Measurements from ENCODE around the gene CSTPP1.
"Not testable (repeated sequence)": the region's sequence is repeated elsewhere in the genome, so short reads cannot be mapped to it uniquely, and the experiment has no call there.

CSTPP1 gene

DNA sequence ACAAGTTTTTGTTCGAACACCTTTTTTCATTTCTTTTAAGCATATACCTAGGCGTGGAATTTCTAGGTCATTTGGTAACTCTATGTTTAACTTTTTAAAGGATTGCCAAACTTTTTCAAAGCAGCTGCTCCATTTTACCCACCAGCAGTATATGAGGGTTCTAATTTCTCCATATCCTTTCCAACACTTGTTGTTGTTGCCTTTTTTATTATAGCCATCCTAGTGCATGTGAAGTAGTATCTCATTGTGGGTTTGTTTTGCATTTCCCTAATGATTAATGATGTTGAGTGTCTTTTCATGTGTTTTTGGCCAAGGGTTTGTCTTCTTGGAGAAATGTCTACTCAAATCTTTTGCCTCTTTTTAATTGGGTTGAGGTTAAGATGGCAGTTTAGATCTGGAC, 24.5 kb downstream of the CSTPP1 start:
- no peak for DNase-seq

DNA sequence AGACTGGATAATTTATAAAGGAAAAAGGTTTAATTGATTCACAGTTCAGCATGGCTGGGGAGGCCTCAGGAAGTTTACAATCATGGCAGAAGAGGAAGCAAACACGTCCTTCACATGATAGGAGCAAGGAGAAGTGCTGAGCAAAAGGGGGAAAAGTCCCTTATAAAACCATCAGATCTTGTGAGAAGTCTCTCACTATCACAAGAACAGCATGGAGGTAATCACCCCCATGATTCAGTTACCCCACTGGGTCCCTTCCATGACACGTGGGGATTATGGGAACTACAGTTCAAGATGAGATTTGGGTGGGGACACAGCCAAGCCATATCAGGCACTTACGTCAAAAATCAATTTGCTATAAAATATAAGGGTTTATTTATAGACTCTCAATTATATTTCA, 25.3 kb downstream of the CSTPP1 start:
- not testable (repeated sequence) for DNase-seq

DNA sequence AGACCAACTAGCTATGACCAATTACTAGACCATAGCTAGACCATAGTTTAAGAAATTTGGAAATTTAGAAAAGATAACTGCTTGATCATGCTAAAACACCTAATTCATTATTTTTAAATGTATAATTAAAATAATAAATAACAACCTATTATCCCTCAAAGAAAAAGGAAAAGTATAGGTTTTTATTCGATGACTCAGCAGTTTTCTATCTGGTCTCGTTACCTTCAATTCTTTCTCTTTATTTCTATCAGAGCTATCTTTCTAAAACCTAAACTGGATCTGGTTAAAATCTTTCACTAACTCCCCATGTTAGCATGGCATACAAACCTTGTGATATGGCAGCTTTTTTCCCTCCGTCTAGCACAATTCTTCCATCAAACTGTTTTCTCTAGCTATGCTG, 27.3 kb downstream of the CSTPP1 start:
- no peak for DNase-seq

DNA sequence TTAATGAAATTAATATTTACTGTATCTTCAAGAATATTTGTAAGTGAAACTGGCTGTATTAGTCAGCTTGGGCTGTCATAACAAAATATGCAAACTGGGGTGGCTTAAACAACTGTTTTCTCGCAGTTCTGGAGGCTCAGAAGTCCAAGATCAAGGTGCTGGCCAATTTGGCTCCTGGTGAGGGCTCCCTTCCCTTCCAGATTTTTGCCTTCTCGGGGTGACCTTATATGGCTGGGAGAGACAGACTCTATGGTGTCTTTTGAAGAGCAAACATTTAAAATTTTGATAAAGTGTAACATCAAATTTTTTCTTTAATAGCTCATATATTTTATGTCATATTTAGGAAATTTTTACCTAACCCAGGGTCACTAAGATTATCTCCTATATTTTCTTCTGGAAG, 30.2 kb downstream of the CSTPP1 start:
- DNase-seq: no peak

DNA sequence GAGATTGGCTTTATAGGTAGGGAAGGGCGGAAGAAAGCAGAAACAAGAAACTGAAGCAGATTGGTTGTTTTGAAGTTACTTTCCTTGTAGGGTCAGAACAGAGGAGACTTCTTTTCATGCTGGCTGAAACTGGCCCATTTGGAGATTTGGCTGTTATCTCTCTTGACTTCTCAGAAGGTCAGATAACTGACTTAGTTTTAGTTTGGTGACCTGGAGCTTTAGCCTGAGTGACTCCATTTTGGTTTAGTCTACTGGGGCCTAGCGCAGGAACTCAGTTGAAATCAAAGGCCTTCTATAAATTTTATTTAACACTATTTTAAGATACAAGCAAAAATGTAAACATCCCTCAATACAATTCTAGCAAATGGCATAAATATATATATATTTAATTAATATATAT, 31.4 kb downstream of the CSTPP1 start:
- DNase-seq: no peak

DNA sequence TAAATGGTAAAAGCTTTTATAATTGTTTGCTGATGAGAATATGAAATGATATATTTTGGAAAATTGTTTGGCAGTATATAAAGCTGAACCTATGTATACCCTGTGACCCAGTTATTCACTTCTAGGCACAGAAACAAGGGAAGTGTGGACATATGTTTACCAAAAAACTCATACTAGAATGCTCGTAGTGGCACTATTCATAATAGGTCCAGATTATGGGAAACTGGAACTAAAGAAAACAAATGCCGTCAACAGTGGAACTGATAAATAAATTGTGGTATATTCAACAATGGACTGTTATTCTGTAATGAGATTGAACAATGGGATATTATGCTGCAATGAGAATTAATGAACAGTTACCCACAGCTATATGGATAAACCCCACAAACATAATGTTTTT, 32.8 kb downstream of the CSTPP1 start:
- no peak for DNase-seq

DNA sequence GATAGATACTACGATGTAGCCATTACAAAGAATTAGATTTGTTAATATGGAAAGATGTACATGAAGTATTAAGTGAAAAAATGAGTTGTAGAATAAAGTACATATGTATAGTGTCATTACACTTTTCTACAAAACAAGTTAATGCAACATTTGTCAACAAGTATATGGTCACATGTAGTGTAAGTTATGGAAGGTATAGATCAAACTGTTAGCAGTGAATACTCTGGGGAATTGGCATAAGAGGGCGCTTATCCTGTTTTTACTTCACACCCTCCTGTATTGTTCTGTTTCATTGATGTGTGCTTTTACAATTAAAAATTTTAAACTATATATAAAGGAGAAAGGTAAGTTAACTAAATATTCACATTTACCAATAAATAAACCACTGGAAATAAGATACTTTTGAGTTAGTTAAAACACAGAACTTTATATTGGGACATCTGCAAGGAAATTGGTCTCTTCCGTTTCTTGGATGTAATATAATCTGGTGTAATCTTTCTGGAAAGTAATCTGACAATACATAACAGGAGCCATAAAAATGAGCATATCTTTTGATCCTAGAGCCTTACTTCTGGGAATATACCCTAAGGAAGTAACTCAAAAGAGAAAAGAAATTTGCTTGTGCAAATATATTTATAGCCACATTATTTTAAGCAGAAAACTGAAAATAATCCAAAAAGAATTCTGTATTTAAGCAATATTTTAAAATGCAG, 34.5 kb downstream of the CSTPP1 start:
- DNase-seq: no peak

DNA sequence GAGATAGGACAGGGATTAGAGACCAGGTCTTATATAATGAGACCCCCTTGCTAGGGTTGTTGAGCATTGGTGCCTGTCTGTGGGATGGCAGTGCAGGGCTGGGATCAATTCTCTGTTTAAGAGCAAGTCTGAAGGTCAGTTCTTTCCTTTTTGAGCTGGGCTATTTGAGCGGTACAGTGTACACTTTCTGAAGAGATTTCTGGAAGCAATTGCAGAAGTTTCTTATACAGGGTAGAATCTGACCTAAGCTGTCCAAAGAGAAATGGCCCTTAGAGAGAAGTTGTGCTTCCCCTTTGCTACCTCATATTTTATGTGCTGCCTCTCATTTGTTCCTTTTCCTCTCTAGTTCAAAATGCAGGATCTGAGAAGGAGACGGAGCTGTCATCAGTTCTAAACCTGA, 35.8 kb downstream of the CSTPP1 start:
- DNase-seq: no peak

DNA sequence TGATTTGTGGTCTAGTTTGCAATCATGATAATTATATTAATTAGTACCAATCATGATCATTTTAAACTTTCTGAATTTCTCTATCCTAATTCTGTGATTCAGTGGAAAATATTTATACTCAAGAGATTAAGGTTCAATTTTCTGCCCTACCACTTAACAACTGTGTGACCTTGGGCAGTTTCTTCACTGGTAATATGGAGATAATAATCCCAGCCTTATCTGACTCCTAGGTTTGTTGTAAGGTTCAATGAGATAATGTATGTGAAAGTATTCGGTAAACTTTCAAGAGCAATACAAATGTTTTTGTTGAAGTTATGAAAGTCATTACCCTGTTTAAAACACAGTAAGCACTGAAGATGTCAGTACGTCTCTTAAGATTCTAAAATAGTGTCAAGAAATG, 36.3 kb downstream of the CSTPP1 start:
- DNase-seq: no peak

DNA sequence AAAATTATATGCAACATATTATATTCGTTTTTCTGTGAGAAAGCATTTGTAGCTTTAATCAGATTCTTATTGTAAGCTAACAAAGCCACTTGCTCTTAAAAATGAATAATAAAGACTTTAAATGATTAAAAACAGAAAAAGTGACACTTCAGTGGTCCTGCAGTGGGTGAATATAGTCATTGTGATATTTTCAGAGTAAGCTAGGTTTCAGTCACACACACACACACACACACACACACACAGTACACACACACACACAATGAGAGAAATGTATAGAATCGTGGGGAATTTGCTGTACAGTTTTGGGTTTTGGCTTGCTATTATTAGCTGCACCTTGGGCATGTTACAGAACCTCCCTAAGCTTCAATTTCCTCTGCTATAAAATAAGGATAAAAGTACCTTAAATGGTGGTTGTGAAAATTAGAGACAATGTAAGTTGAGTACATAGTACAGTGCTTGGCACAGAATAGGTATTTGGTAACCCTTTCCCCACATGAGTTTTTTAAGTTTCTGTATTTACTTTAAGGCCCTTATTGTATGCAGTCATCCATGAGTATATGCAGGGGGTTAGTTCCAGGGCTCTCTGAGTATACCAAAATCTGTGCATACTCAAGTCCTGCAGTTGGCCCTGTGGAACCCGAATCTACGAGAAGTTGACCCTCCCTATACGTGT, 39.8 kb downstream of the CSTPP1 start:
- DNase-seq: no peak

DNA sequence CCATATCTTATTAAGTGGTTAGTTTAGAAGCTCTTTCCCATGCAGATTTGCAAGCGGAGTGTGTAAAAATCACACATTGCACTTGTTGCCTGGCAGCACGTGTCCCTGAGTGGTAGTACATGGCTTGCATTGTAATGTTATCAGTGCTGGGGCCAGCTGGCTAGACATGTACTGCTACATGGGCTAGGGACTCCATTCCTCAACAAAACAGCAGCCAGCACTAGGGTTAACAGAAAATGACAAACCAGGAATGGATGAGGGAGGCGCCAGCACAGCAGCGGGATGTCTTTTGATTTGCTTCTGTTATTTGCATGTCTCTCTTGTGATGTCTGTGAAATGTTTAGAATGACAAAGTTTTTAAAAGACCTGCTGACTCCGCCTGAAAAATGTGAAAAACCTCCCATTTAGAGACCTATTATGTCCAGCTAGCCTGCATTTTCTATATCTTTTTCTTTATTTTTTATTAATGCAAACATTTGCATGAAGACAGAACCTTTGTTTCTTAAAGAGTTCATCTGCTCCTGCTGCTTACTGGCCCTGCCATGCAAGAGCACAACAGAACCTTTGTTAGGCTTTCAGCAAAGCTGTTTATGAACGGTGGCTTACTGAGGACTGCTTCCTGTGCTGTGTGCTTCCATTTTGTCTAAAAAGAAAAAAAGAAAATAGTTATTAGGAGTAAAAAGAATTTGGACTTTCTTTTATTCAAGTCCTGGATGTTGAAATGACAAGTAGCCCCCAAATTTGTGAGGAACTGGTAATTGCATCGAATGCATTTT, 40.7 kb downstream of the CSTPP1 start:
- DNase-seq: no peak

DNA sequence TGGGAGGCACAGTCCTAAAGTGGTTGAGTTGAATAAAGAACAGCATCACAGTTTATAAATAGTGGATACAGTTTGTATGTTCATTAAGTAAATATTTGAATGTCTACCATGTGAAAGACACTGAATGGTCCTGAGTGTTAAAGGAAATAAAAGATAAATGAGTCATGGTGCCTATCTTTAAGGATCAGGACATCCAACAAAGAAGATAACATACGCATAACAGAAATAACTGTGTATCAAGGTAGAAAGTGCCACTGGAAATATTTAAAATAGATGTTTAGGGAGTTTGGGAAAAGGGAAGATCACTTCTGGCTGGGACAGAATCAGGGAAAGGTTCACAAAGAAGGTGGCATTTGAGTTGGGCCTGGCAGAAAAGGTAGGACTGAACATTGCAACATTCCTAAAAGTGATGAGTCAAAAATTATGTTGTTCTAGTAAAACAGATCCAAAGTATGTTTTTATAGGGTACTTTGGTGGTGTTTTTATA, 41.5 kb downstream of the CSTPP1 start:
- DNase-seq: no peak

DNA sequence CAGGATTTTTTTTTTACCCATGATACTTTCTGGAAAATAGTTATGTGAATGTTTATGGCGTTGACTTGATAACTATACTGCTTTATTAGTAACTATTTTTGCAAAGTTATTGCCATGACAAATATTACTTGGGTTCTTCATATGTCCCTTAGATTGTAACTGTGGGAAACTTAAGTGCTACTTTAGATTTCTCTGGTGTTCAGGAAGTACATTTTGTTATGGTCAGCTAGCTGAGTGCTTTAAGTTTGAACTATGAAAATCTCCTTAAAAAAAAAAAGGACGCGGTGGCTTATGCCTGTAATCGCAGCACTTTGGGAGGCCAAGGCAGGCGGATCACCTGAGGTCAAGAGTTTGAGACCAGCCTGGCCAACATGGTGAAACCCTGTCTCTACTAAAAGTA, 42.8 kb downstream of the CSTPP1 start:
- no peak for DNase-seq

DNA sequence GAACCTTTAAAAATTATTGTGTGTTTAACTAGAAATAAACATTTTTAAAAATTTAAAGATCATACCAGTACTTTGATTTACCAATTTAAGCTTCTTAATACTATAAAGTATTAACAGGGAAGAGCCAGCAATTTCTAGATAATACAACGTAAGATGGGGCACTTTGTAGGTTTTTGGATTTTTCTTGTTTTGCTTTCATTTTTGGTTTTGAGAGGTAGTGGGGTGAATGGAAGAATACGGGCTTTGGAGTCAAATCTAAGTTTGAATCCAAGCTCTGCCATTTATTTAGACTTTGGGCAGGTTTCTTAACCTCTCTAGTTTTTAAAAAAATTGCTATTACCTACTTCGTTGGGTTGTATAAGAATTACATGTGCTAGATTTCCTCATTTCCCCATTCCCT, 44.9 kb downstream of the CSTPP1 start:
- no peak for DNase-seq

DNA sequence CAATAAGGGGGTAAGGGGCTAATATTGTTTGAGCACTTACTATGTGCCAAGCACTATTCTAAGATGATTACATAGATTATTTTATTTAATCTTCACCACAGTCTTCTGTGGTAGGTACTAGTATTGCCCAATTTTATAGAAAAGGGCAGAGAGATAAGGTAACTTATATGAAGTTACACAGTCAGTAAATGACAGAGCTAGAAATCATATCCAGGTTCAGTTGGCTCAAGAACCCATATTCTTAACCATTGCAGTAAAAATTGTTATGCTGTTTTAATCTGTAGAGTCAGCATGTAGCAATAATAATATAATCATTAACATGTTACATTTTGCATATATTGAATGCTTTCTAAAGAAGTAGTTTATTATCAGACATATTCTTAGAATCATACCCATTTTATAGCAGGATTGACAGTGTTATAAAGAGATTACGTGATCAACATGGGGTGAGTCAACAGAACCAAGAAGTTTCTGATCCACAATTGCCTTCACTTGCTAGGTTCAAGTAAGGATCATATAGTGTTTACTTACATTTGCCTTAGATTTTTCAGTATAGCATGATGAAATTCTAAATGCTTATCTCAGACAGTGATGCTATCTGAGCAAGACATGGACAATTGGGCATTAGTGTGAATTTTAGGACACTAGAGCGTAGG, 46.4 kb downstream of the CSTPP1 start:
- DNase-seq: no peak

DNA sequence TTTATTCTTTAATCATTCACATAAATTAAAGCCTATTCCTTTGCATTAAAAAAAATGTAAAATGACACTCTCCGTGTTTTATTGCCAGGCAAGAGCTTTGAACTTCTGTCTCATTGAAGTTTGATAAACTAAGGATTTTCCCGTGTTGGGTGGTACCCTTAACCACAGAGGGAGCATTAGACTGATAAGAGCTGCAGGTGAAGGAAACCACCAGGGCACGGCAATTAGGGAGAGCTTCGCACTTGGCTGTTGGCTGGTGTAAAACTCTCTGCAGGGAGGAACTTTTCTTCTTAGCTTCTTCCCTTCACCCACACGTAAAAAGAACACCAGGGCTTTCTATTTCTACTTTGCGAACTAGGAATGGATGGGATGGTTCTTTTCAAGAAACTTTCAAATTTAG, 47.0 kb downstream of the CSTPP1 start:
- DNase-seq: no peak

DNA sequence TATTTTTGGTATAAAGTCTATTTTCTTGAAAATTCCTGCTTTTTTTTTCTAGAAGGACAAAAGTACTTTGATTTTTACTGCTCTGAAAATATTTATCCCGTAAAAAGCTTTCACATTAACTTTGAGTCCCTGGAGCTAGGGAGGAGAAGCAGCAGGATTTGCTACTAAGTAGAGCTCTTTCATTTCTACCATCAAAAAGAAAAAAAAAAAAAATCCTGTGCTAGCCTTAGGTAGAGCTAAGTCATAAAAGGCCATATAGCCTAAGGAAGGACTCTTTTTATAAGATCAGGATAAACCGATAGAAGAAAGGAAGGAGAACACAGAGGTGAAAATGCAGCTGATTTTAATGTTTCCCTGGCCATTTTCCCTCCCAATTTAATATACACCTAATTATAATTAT, 48.0 kb downstream of the CSTPP1 start:
- DNase-seq: no peak

DNA sequence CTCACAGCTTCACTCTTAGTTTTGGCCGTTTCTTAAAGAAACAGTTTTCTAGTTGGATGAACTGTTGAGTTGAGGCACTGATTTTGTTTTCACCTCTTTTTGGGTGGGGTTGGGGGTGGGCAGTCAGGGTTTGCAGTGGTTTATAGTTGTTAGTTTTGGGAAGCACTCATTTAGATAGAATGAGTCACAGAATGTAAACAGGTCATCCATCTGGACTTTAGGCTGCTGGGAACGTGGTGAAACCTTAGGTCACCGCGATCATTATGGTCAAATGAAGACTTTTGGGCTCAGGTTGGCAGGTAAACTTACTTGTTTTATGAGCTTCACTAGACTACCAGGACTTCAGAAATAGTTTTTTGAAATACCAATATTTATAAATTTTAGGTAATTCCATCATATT, 48.4 kb downstream of the CSTPP1 start:
- DNase-seq: no peak

DNA sequence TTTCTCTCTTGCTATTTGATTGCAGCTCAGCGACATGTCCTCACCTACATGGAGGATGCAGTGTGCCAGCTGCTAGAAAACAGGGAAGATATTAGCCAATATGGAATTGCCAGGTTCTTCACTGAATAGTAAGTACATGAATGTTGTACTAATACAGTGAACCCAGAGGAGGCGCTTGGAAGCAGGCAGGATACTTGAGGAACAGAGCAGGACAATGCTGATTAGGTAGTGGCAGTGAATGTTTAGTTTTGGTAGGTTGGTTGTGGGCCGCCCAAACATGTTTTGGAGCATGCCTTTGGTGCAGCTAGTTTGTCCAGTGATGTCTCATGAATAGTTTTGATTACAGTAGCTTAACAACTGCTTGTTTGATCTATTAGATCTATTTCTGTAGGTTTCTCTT, 50.6 kb downstream of the CSTPP1 start:
- DNase-seq: no peak

DNA sequence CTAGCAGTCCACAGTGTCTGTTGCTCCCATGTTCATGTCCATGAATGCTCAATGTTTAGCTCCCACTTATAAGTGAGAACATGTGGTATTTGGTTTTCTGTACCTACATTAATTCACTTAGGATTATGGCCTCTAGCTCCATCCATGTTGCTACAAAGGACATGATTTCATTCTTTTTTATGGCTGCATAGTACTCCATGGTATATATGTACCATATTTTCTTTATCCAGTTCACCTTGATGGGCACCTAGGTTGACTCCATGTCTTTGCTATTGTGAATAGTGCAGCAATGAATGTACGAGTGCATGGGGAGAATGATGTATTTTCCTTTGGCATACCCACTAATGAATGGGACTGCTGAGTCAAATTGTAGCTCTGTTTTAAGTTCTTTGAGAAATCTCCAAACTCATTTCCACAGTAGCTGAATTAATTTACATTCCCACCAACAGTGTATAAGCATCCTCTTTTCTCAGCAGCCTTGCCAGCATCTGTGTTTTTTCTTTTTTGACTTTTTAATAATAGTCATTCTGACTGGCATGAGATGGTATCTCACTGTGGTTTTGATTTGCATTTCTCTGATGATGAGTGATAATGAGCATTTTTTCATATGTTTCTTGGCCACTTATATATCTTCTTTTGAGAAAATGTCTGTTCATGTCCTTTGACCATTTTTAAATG, 53.4 kb downstream of the CSTPP1 start:
- not testable (repeated sequence) for DNase-seq

DNA sequence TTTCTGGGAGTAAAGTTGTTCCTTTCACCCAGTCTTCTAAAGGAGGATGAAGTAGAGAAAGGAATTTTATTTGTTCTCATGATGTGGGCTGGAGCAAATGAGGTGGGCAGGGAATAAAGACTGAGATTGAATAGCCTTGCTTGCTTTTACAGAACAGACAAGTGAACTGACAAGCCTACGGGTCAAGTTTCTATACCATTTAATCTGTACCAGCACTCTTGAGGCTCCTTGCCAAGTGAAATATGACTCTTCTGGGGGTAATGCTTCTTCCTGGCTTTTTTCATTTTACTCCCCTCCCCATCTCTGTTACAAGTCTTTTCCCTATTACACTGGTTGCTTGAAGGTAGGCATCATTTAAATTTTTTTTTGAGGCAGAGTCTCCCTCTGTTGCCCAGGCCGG, 54.8 kb downstream of the CSTPP1 start:
- peak in 1 of 2 experiments; percentile 6 for DNase-seq

DNA sequence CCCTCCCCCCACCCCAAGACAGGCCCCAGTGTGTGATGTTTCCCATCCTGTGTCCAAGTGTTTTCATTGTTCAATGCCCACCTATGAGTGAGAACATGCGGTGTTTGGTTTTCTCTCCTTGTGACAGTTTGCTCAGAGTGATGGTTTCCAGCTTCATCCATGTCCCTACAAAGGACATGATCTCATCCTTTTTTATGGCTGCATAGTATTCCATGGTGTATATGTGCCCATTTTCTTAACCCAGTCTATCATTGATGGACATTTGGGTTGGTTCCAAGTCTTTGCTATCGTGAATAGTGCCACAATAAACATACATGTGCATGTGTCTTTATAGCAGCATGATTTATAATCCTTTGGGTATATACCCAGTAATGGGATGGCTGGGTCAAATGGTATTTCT, 55.8 kb downstream of the CSTPP1 start:
- not testable (repeated sequence) for DNase-seq

DNA sequence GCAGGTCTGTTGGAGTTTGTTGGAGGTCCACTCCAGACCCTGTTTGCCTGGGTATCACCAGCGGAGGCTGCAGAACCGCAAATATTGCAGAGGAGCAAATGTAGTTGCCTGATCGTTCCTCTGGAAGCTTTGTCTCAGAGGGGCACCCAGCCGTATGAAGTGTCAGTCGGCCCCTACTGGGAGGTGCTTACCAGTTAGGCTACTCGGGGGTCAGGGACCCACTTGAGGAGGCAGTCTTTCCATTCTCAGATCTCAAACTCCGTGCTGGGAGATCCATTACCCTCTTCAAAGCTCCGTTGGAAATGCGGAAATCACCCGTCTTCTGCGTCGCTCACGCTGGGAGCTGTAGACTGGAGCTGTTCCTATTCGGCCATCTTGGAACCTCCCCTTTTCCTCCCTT, 61.2 kb downstream of the CSTPP1 start:
- not testable (repeated sequence) for DNase-seq

Data from NCI-H446 (cell line).